ENCODE results near the gene NAPB. TPM values are rescaled to one million over a fixed set of nuclear protein-coding genes. Genes with fewer than 3 reads are reported as not detected.

Gene NAPB
- total RNA-seq, 8 experiments from 2014 or later: 26.9 to 61.4 (median 42.7) TPM

- H3K4me1 ChIP-seq (replicated peaks in 1 of 2): no peaks in the 10 kb centered on the region
- no peak for ATAC-seq (replicated peaks in 6 of 8)
- 72 to 100% (median 91%) methylated on average over 1 to 8 of the region's 15 CpGs; no CpG with 5 or more reads in 5 of the 10 experiments for WGBS, 10 experiments
- in situ Hi-C loops (cut with MboI; ENCODE audit: low pct_unique_long_range_greater_than_20kb in 2 of 9, low sequenced_read_pairs in 9 of 9, unreplicated experiment in 9 of 9): loop anchor here in 5 of 9 experiments (25.0 kb wide), 5 partner anchors 290 to 990 kb away; partner anchors contain the start of genes SSTR4 (in 2 of the 5) and THBD (in 2 of the 5)
- H3K27ac ChIP-seq: no peak overlapping the region
- H3K4me3 ChIP-seq: no peak overlapping the region
Measured at GRCh38 chr20:23327617-23328333, 93.5 kb downstream of the NAPB start.

DNA sequence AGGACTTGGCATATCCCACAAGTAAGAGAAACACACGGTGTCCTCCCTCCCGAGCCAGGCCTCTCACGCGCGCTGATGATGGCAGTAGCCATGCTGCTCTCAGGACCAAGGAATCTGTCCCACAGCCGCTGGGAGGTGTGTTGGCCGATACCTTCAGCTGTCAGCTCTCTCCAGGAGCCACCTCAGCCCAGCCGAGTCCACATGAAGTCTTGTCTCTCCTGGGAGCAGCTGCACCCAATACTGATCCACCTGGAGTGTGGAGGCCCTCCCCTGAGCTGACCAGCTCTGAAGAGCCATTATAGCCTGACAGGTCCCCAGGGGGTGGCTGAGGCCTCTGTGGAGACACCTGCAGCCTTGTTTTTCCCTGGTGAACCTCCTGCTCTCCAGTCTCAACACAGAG, 94.5 kb downstream of the NAPB start:
- no peaks in the 10 kb centered on the region for H3K4me1 ChIP-seq (replicated peaks in 1 of 2)
- H3K27ac ChIP-seq: no peak overlapping the region
- no peak overlapping the region for H3K4me3 ChIP-seq
- in situ Hi-C loops (cut with MboI; ENCODE audit: low pct_unique_long_range_greater_than_20kb in 2 of 9, low sequenced_read_pairs in 9 of 9, unreplicated experiment in 9 of 9): loop anchor here in 5 of 9 experiments (25.0 kb wide), 5 partner anchors 289 to 989 kb away; partner anchors contain the start of genes SSTR4 (in 2 of the 5) and THBD (in 2 of the 5)
- 67 to 100% (median 95%) methylated on average over 2 to 4 of the region's 8 CpGs; no CpG with 5 or more reads in 7 of the 10 experiments for WGBS, 10 experiments
- ATAC-seq (replicated peaks in 6 of 8): no peak

DNA sequence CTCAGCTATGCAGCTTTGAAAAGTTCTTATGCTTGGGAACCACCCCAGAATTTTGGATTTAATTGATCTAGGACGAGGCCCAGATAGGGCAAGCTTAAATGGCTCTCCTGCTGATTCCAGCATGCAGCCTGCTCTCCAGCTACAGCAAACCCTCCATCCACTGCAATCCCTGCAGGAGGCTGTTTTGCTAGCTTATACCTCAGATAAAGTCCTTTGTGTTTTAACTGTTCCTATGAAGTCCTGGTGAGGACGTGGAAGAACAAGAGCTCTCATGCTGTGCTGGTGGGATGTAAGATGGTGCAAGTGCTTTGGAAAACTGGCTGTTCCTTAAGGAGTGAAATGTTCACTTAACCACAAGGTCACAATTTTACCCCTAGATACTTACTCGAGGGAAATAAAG, 96.2 kb downstream of the NAPB start:
- Histone ChIP-seq H3K27ac (no peak overlapping the region), H3K4me3 (no peak overlapping the region), H3K4me1 (replicated peaks in 1 of 2) (no peaks in the 10 kb centered on the region)
- 0 to 50% (median 42%) methylated on average over 1 to 2 of the region's 3 CpGs; no CpG with 5 or more reads in 3 of the 10 experiments for WGBS, 10 experiments
- in situ Hi-C loops (cut with MboI; ENCODE audit: low pct_unique_long_range_greater_than_20kb in 2 of 9, low sequenced_read_pairs in 9 of 9, unreplicated experiment in 9 of 9): loop anchor here in 5 of 9 experiments (25.0 kb wide), 5 partner anchors 288 to 988 kb away; partner anchors contain the start of genes SSTR4 (in 2 of the 5) and THBD (in 2 of the 5)
- ATAC-seq (replicated peaks in 6 of 8): no peak

Other genes with a start within 250 kb of the NAPB start
- 10 to 100 TPM; 15.8 to 31.4 (median 22.2) TPM for gene NXT1, start 70.7 kb downstream of the NAPB start, total RNA-seq
- gene GZF1, start 59.3 kb downstream of the NAPB start, total RNA-seq: 10 to 100 TPM; 11.2 to 40.6 (median 22.3) TPM
- not detected for gene CSTL1, start 18.2 kb upstream of the NAPB start, total RNA-seq
- not detected for gene CST11, start 31.4 kb upstream of the NAPB start, total RNA-seq
- not detected for gene CST8, start 69.6 kb upstream of the NAPB start, total RNA-seq
- gene CST9L, start 147.0 kb upstream of the NAPB start, total RNA-seq: not detected
- under 1 TPM in 5 of 8 experiments, not detected in 3; 0.17 to 0.54 (median 0.38) TPM for gene CST9, start 184.4 kb upstream of the NAPB start, total RNA-seq
- gene CST3, start 216.5 kb upstream of the NAPB start, total RNA-seq: 1,000 to 10,000 TPM in 1 of 8 experiments, 100 to 1,000 TPM in 4, 10 to 100 TPM in 3; 50.2 to 1,751 (median 154) TPM